Fibroblast of peridontal ligament (primary cell): ENCODE results near the gene EPHA5.

Experiments
- DNase-seq: peaks from one replicate; pipeline ENCODE4 v3.0.0-alpha.2; 2010; ENCODE audit errors: extremely low read depth

Gene EPHA5

GRCh38 chr4:65624651-65625050 lies 45.6 kb downstream of the EPHA5 start:
- peak; percentile 35 for DNase-seq

GRCh38 chr4:65623506-65623905 lies 46.8 kb downstream of the EPHA5 start:
- peak; percentile 83 for DNase-seq

GRCh38 chr4:65617416-65617815 lies 52.9 kb downstream of the EPHA5 start:
- no peak for DNase-seq

- DNase-seq, result no peak
Observed at GRCh38 chr4:65604515-65604914, 65.8 kb downstream of the EPHA5 start.

- DNase-seq, result peak; percentile 9
Observed at GRCh38 chr4:65600656-65601055, 69.6 kb downstream of the EPHA5 start.

GRCh38 chr4:65599340-65599739 lies 70.9 kb downstream of the EPHA5 start:
- peak; percentile 35 for DNase-seq

GRCh38 chr4:65597697-65598096 lies 72.6 kb downstream of the EPHA5 start:
- DNase-seq, result no peak

- DNase-seq, result no peak
Observed at GRCh38 chr4:65592089-65592488, 78.2 kb downstream of the EPHA5 start.

- DNase-seq, result no peak
Observed at GRCh38 chr4:65589921-65590320, 80.4 kb downstream of the EPHA5 start.

GRCh38 chr4:65589331-65589730 lies 81.0 kb downstream of the EPHA5 start:
- DNase-seq, result no peak

- DNase-seq, result peak; percentile 63
Observed at GRCh38 chr4:65580551-65580950, 89.7 kb downstream of the EPHA5 start.

GRCh38 chr4:65566473-65566872 lies 103.8 kb downstream of the EPHA5 start:
- DNase-seq, result no peak

- no peak for DNase-seq
Observed at GRCh38 chr4:65561164-65561563, 109.1 kb downstream of the EPHA5 start.

- no peak for DNase-seq
Observed at GRCh38 chr4:65559270-65559669, 111.0 kb downstream of the EPHA5 start.

GRCh38 chr4:65552057-65552456 lies 118.2 kb downstream of the EPHA5 start:
- DNase-seq, result no peak

- DNase-seq, result no peak
Observed at GRCh38 chr4:65550500-65550899, 119.8 kb downstream of the EPHA5 start.

GRCh38 chr4:65546882-65547416 lies 123.3 kb downstream of the EPHA5 start:
- DNase-seq, result no peak

- DNase-seq, result peak; percentile 6
Observed at GRCh38 chr4:65538571-65538970, 131.7 kb downstream of the EPHA5 start.

GRCh38 chr4:65535113-65535512 lies 135.2 kb downstream of the EPHA5 start:
- no peak for DNase-seq

GRCh38 chr4:65521666-65522065 lies 148.6 kb downstream of the EPHA5 start:
- DNase-seq, result no peak

- DNase-seq, result no peak
Observed at GRCh38 chr4:65515646-65516045, 154.6 kb downstream of the EPHA5 start.

GRCh38 chr4:65510976-65511375 lies 159.3 kb downstream of the EPHA5 start:
- peak; percentile 81 for DNase-seq

GRCh38 chr4:65508168-65508567 lies 162.1 kb downstream of the EPHA5 start:
- peak; percentile 77 for DNase-seq

GRCh38 chr4:65502131-65502701 lies 168.1 kb downstream of the EPHA5 start:
- peak; percentile 84 for DNase-seq
